EH (cell line): ENCODE results near the gene ANAPC10.
A peak's percentile ranks its signal among the peaks of the same experiment; 100 is the strongest.
"Not testable (repeated sequence)": the region's sequence is repeated elsewhere in the genome, so short reads cannot be mapped to it uniquely, and the experiment has no call there.

ENCODE experiments used
- DNase-seq: peaks from one replicate; pipeline ENCODE4 v3.0.0-alpha.2; 2015; ENCODE audit warnings: low read depth

ANAPC10 gene

GRCh38 chr4:145003675-145004074 lies 94.3 kb downstream of the ANAPC10 start:
- DNase-seq: no peak

- no peak for DNase-seq
These were observed 96.4 kb downstream of the ANAPC10 start for GRCh38 chr4:145001635-145002034.

GRCh38 chr4:145000656-145001055 lies 97.3 kb downstream of the ANAPC10 start:
- not testable (repeated sequence) for DNase-seq

DNA sequence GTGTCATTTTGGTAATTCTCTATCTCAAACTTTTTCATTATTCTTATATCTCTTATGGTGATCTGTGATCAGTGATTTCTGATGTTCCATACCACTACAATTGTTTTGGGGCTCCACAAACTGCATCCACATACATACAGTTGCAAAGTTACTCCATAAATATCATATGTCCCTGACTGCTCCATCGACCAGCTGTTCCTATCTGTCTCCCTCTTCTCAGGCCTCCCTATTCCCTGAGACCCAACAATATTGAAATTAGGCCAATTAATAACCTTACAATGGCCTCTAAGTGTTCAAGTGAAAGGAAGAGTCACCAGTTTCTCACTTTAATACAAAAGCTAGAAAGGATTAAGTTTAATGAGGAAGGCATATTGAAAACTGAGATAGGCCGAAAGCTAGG lies 108.7 kb downstream of the ANAPC10 start:
- no peak for DNase-seq

DNA sequence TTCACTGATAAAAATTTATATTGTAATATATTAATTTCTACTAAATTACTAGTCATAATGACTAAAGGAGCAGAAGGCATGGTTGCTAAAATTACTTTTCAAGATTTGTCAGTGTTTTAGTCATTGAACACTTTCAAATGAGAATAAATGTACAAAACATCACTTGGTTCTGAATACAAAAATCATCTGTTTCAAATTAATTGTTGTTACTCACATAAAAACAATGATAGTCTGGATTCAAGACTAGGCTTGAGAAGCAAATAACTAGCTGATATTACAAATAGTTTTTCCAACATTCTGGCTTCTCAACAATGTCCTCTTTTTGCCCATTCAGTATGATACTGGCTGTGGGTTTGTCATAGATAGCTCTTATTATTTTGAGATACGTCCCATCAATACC lies 112.5 kb downstream of the ANAPC10 start:
- DNase-seq: peak; percentile 12

- DNase-seq: no peak
These were observed 113.0 kb downstream of the ANAPC10 start for GRCh38 chr4:144985014-144985413.

- no peak for DNase-seq
These were observed 113.8 kb downstream of the ANAPC10 start for GRCh38 chr4:144984241-144984640.

DNA sequence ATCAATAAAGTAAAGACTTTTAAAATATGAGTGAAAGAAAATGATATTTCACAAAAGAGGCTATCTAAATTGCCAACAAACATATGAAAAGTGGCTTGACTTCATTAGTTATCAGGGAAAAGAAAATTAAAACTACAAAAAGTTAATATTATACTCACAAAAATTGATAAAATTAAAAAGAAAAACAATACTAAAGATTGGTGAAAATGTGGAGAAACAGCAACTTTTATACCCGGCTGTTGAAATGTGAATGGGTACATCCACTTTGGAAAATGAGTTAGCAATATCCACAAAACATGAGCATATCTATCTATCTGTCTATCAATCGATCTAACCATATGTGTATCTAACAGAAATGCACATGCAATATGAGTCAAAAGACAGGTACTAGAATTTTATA lies 122.3 kb downstream of the ANAPC10 start:
- DNase-seq: no peak

DNA sequence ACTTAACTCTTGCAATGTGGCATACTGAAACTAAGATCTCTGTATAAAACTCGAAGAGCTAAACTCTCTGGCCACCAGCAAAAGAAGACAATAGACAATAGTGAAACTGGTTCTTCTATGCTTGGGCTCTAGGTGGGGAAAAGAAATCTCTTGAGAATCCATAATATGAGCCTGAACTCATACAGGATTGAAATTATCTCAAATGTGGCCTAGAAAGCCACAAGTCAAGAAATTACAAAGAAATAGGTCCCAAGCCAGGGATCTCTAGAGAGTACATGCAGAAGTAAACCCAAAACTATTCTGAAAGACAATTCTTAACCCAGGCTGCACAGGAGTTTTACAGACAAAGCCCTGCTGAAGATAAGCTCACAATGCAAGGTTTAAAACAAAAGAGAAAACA lies 127.4 kb downstream of the ANAPC10 start:
- no peak for DNase-seq

DNA sequence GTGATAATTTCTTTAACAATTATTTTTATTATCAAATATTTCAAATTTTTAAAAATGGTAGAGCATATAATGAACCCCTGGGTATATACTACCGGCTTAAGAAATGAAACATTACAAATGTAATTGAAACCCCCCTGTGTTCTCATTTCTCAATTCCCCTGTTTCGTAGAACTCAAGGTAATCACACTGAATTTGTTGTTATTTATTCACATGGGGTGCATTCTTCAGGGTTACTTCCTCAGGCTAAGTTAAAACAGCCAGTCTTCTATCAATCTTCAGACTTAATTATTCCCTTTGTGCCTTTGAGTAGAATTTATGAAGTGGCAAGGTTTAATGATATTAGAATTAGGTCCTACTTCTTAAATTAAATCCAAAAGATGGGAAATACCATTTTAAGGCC lies 128.2 kb downstream of the ANAPC10 start:
- no peak for DNase-seq

- DNase-seq: no peak
These were observed 129.4 kb downstream of the ANAPC10 start for GRCh38 chr4:144968606-144969005.

DNA sequence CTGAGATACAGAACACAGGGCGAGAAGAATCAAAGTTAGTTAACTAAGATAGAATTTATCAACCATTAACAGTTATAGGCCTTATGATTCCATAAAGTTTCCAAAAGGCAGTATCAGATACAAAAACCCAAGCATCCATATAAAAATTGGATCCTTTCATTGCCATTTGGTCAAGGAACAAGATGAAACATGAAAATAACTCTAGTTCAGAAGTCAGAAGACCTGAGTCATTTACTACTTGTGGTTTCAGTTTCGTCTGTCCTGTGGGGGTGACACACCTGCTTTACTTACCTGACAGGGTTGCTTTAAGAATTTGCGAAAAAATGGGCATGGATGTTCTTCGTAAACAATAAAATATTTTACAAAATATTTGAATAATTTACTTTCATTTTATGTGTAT lies 130.8 kb downstream of the ANAPC10 start:
- no peak for DNase-seq

- DNase-seq: no peak
These were observed 135.7 kb downstream of the ANAPC10 start for GRCh38 chr4:144962300-144962699.

DNA sequence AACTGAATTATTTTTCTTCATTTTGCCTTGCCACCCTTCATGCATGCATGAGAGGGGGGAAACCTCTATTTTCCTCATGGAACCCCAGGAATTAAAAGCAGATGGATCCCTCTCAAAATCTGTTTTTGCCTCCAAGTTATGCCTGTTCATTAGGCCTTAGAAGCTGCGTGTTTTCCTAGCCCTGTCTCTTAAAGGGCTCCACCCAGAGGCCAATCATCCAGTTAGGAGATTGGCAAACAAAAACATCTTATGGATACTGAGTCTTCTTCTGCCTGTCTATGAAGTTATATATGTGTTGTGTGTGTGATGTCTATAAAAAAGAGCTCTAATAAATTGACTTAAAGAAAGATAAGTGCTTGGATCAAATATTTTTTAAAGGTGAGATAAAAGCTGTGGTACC lies 142.9 kb downstream of the ANAPC10 start:
- DNase-seq: no peak

- DNase-seq: no peak
These were observed 143.8 kb downstream of the ANAPC10 start for GRCh38 chr4:144954230-144954629.

DNA sequence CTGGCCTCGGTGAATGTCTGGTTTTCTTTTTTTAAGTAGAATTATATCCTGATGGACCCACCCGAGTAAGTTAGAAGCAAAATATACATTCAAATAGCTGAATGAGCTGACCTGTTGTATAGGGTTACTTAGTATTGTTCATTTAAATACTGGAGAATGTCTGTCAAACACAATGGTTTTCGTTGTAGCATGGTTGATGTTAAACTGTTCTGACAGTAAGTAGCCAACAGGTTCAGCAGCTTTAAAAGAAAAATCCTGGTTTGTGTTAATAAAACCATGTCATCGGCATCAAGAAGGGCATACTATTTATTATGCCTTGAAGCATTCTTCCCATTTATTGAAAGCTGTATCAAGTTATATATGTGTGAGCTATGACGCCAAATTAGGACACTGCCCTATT lies 149.6 kb downstream of the ANAPC10 start:
- no peak for DNase-seq

- DNase-seq: no peak
These were observed 150.0 kb downstream of the ANAPC10 start for GRCh38 chr4:144948009-144948408.
